Thymus (tissue), 11 donors: ENCODE data around the gene DOK3. TPM values are rescaled to one million over a fixed set of nuclear protein-coding genes. Genes with fewer than 3 reads are reported as not detected.
"Not testable (repeated sequence)": the region's sequence is repeated elsewhere in the genome, so short reads cannot be mapped to it uniquely, and the experiment has no call there.

ENCODE experiments used
- DNase-seq, 9 donors: peaks; one replicate each; pipeline ENCODE4 v3.0.0-alpha.2; 2013; ENCODE audit warnings: low spot score in 9 of 9, low read depth in 6 of 9, missing footprints in 1 of 9
- H3K27ac ChIP-seq, 2 donors: one replicate each; pipeline ENCODE4 v1.5.1; 2013; ENCODE audit warnings: control low read depth in 1 of 2, low read depth in 1 of 2, low read length in 1 of 2, mild to moderate bottlenecking in 1 of 2, moderate library complexity in 1 of 2
- H3K27me3 ChIP-seq, 2 donors: one replicate each; pipeline ENCODE4 v1.5.1; 2013; ENCODE audit warnings: low read length in 1 of 2; ENCODE audit not compliant: control insufficient read depth in 2 of 2, insufficient read depth in 1 of 2
- H3K36me3 ChIP-seq, 2 donors: one replicate each; pipeline ENCODE4 v1.5.1; 2013; ENCODE audit warnings: low read length in 1 of 2, mild to moderate bottlenecking in 1 of 2, moderate library complexity in 1 of 2; ENCODE audit not compliant: control insufficient read depth in 2 of 2, insufficient read depth in 2 of 2
- H3K4me1 ChIP-seq, 2 donors: one replicate each; pipeline ENCODE4 v1.5.1; 2013; ENCODE audit warnings: low read length in 2 of 2; ENCODE audit not compliant: control insufficient read depth in 2 of 2, insufficient read depth in 2 of 2
- H3K4me3 ChIP-seq, 2 donors: one replicate each; pipeline ENCODE4 v1.5.1; 2013; ENCODE audit warnings: low read length in 2 of 2, control low read depth in 1 of 2, mild to moderate bottlenecking in 1 of 2
- H3K9me3 ChIP-seq, 2 donors: one replicate each; pipeline ENCODE4 v1.5.1; 2013; ENCODE audit warnings: low read length in 1 of 2, mild to moderate bottlenecking in 1 of 2; ENCODE audit not compliant: control insufficient read depth in 2 of 2, insufficient read depth in 1 of 2
- WGBS: extraction: QIAGEN DNeasy Blood & Tissue Kit; methylation state at CpG from one replicate; pipeline ENCODE4 v1.1.7; 2013; 5-methylcytosine and 5-hydroxymethylcytosine counted together
- polyA plus RNA-seq: library from polyadenylated mRNA; stranded (reverse); fragments of 200-250 nt; gene quantifications from one replicate; pipeline ENCODE4 v1.2.3, GENCODE V29; 2013
- total RNA-seq: library from RNA; stranded (reverse); fragments of 120-200 nt; gene quantifications from one replicate; pipeline ENCODE4 v1.2.4, GENCODE V29; 2013
- donor health status: healthy.

Gene DOK3
- total and polyA plus RNA-seq, 2 donors = 3.3 to 13.4 TPM

GRCh38 chr5:177490992-177491391 is 18.6 kb downstream of the DOK3 start:
- 98% methylated on average over 16 of the region's 16 CpGs for WGBS
- Histone ChIP-seq H3K27ac (no peak overlapping the region), H3K9me3 (no peaks in the 10 kb centered on the region), H3K4me3 (no peak overlapping the region), H3K4me1 (peaks cover 0 to 18% of the 10 kb centered on the region in 2 donors), H3K27me3 (peaks cover 0 to 3% of the 10 kb centered on the region in 2 donors), H3K36me3 (no peaks in the 10 kb centered on the region)
- no peak for DNase-seq

- Histone ChIP-seq H3K36me3 (no peaks in the 10 kb centered on the region), H3K4me3 (no peak overlapping the region), H3K9me3 (no peaks in the 10 kb centered on the region), H3K4me1 (peaks cover 0 to 12% of the 10 kb centered on the region in 2 donors), H3K27me3 (peaks cover 0 to under 1% of the 10 kb centered on the region in 2 donors), H3K27ac (no peak overlapping the region)
- DNase-seq = no peak
- 98% methylated on average over 15 of the region's 15 CpGs for whole genome bisulfite sequencing
Observed at GRCh38 chr5:177490311-177490991, 19.2 kb downstream of the DOK3 start.

GRCh38 chr5:177489119-177489716 is 20.4 kb downstream of the DOK3 start:
- H3K27ac ChIP-seq = no peak overlapping the region
- no peak overlapping the region for H3K4me3 ChIP-seq
- H3K36me3 ChIP-seq = no peaks in the 10 kb centered on the region
- peaks cover 0 to 3% of the 10 kb centered on the region in 2 donors for H3K4me1 ChIP-seq
- 91% methylated on average over 26 of the region's 26 CpGs for WGBS
- H3K27me3 ChIP-seq = no peaks in the 10 kb centered on the region
- no peaks in the 10 kb centered on the region for H3K9me3 ChIP-seq
- DNase-seq = no peak

- WGBS = 90% methylated on average over 15 of the region's 15 CpGs
- Histone ChIP-seq H3K4me3 (no peak overlapping the region), H3K36me3 (no peaks in the 10 kb centered on the region), H3K27ac (no peak overlapping the region), H3K27me3 (no peaks in the 10 kb centered on the region), H3K4me1 (peaks cover 0 to 7% of the 10 kb centered on the region in 2 donors), H3K9me3 (no peaks in the 10 kb centered on the region)
- DNase-seq = no peak
Observed at GRCh38 chr5:177487975-177488374, 21.7 kb downstream of the DOK3 start.

GRCh38 chr5:177487144-177487543 is 22.5 kb downstream of the DOK3 start:
- Histone ChIP-seq H3K4me1 (peaks cover 0 to 7% of the 10 kb centered on the region in 2 donors), H3K36me3 (no peaks in the 10 kb centered on the region), H3K9me3 (no peaks in the 10 kb centered on the region), H3K27ac (no peak overlapping the region), H3K4me3 (no peak overlapping the region), H3K27me3 (no peaks in the 10 kb centered on the region)
- WGBS = 98% methylated on average over 8 of the region's 8 CpGs
- no peak for DNase-seq

- H3K9me3 ChIP-seq = no peaks in the 10 kb centered on the region
- peaks cover 0 to 7% of the 10 kb centered on the region in 2 donors for H3K4me1 ChIP-seq
- H3K27ac ChIP-seq = no peak overlapping the region
- DNase-seq = no peak
- no peak overlapping the region for H3K4me3 ChIP-seq
- no peaks in the 10 kb centered on the region for H3K36me3 ChIP-seq
- WGBS = 98% methylated on average over 3 of the region's 3 CpGs
- H3K27me3 ChIP-seq = no peaks in the 10 kb centered on the region
Observed at GRCh38 chr5:177486256-177486655, 23.4 kb downstream of the DOK3 start.

- not testable (repeated sequence) for H3K9me3 ChIP-seq, H3K27me3 ChIP-seq, H3K4me3 ChIP-seq, DNase-seq, H3K4me1 ChIP-seq, H3K36me3 ChIP-seq, H3K27ac ChIP-seq
- WGBS = 98% methylated on average over 3 of the region's 3 CpGs
Observed at GRCh38 chr5:177485753-177486152, 23.9 kb downstream of the DOK3 start.

GRCh38 chr5:177484902-177485549 is 24.6 kb downstream of the DOK3 start:
- Histone ChIP-seq H3K27me3 (no peaks in the 10 kb centered on the region), H3K4me3 (no peak overlapping the region), H3K4me1 (peaks cover 0 to 7% of the 10 kb centered on the region in 2 donors), H3K9me3 (no peaks in the 10 kb centered on the region), H3K27ac (no peak overlapping the region), H3K36me3 (no peaks in the 10 kb centered on the region)
- WGBS = 83% methylated on average over 13 of the region's 13 CpGs
- DNase-seq = no peak
